ENCODE results near the gene MAGOH. TPM values are rescaled to one million over a fixed set of nuclear protein-coding genes. Genes with fewer than 3 reads are reported as not detected.

Gene MAGOH
- total and polyA plus RNA-seq, 9 of the 15 experiments (the other 6 are each of a cell fraction or from before 2014, with no cell fraction given), result 102 to 342 (median 135) TPM

GRCh38 chr1:53196017-53196484, 42.3 kb downstream of the MAGOH start (continued):
- no peak for TF ChIP-seq ZNF224 (CRISPR knock-in tag; IDR thresholded peaks at IDR 0.05)
- TF ChIP-seq PRMT5 (CRISPR knock-in tag; IDR thresholded peaks at IDR 0.05), result no peak
- TF ChIP-seq NFIC (IDR thresholded peaks at IDR 0.05), result no peak
- TF ChIP-seq ZNF395 (CRISPR knock-in tag; IDR thresholded peaks at IDR 0.05), result no peak
- no peak for TF ChIP-seq RBM34 (IDR thresholded peaks at IDR 0.05; ENCODE audit: borderline replicate concordance, insufficient read depth, low read length)
- no peak for TF ChIP-seq DNMT1 (IDR thresholded peaks at IDR 0.05)
- TF ChIP-seq ATF4 (CRISPR knock-in tag; IDR thresholded peaks at IDR 0.05), result no peak
- no peak for TF ChIP-seq PHF8 (IDR thresholded peaks at IDR 0.05; ENCODE audit: borderline replicate concordance, low read length)
- TF ChIP-seq E2F4 (CRISPR knock-in tag; IDR thresholded peaks at IDR 0.05; ENCODE audit: low read depth), result no peak
- no peak for TF ChIP-seq BRD4 (IDR thresholded peaks at IDR 0.05)
- TF ChIP-seq MCM7 (IDR thresholded peaks at IDR 0.05), result no peak
- TF ChIP-seq ELK1 (CRISPR knock-in tag; IDR thresholded peaks at IDR 0.05), result no peak
- no peak for TF ChIP-seq HNRNPH1 (optimal IDR thresholded peaks at IDR 0.05; ENCODE audit: low read depth, low read length)
- TF ChIP-seq HLTF (IDR thresholded peaks at IDR 0.05), result no peak
- no peak for TF ChIP-seq SETDB1 (IDR thresholded peaks at IDR 0.05; ENCODE audit: low read length)
- TF ChIP-seq MECOM (CRISPR knock-in tag; IDR thresholded peaks at IDR 0.05), result no peak; the same call in 1 of the 2 replicates
- TF ChIP-seq SMARCC2 (IDR thresholded peaks at IDR 0.05; ENCODE audit: low read depth), result 0 out of 2 replicates have a peak, but pooled peaks have one; percentile 17
- TF ChIP-seq MEF2A (IDR thresholded peaks at IDR 0.05; ENCODE audit: control insufficient read depth, low read depth, low read length), result no peak
- no peak for TF ChIP-seq ZNF699 (CRISPR knock-in tag; IDR thresholded peaks at IDR 0.05; ENCODE audit: insufficient replicate concordance)
- TF ChIP-seq HCFC1 (IDR thresholded peaks at IDR 0.05; ENCODE audit: low read depth, low read length), result no peak
- TF ChIP-seq EGR1 (conservative IDR thresholded peaks at IDR 0.05), result no peak
- TF ChIP-seq BHLHE40 (IDR thresholded peaks at IDR 0.05; ENCODE audit: low read length), result no peak
- TF ChIP-seq PRDM10 (IDR thresholded peaks at IDR 0.05; ENCODE audit: partially characterized antibody), result no peak

Measured in K562 (cell line).